ENCODE data around the gene SORCS3.

The SORCS3 gene

DNA sequence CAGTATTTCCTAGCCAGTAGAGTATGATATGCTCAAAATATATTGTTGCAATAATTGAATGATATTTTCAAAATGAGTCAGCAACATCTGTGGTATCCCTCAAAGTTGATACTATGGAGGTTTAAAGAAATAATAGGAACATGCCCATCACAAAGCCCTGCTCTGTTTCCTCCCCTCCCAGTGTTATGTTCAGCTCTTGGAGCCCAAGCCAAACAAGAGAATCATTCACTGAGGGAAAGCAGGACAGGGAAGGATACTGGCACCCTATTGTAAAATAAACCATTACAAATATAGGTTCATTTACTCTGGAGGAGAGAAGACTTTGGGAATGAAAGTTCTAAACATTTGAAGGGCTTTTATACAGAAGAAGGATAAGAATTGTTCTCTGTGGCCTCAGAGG lies 37.6 kb downstream of the SORCS3 start:
- no peak overlapping the region for H3K27ac ChIP-seq (ENCODE audit: low read depth, low read length)
- H3K9ac ChIP-seq (ENCODE audit: low read length): no peak overlapping the region
- no peaks in the 10 kb centered on the region for H3K36me3 ChIP-seq (ENCODE audit: insufficient read depth, low read length)
- no peak overlapping the region for H3K4me3 ChIP-seq (ENCODE audit: low read depth in 1 of 2, low read length in 2 of 2)
- H3K27me3 ChIP-seq (ENCODE audit: control insufficient read depth in 1 of 2, insufficient read depth in 2 of 2, low read length in 2 of 2): peaks cover 0 to 4% of the 10 kb centered on the region in 2 donors
- no peaks in the 10 kb centered on the region for H3K9me3 ChIP-seq (ENCODE audit: low read length)
- no peaks in the 10 kb centered on the region for H3K4me1 ChIP-seq (ENCODE audit: insufficient read depth, low read length)

DNA sequence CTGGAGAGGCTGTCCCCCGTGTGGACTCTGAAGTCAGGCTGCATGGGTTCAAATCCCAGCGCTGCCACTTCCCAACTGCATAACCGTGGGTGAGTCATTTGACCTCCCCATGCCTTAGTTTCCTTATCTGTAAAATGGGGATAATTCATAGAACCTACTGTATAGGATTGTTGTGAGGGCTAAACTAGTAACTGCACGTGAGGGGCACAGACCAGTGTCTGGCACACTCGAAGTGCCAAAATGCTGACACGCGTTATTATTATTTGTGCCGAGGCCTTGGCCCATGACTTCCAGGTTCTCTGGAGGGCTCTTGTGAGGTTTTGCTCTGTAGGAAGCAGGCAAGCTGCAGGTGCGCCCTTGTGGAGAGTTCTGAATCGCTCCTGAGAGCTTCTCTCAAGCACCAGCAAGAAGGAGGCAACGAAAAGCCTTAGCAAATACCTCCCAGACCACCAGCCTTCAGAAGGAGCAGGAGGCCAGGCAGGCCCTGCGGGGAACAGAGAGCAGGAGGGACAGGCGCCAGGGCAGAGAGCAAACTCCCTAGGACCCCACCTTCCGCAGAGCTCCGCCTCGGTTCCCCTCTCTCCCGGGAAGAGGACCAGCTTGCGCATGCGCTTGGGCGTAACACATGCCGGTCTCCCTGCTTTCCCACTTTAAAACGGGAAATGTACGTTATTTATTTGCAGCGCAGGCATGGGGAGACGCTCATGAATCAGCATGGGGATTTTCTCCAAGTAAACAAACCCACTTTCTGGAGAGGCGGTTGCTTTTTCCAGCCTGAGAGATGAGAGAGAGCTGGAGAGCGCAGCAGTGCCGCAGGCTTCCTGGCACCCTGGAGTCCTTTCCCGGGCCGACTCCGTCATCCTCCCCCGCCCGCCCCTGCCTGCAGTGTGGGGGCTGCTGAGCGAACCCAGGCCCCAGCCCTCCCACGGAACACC lies 39.6 kb downstream of the SORCS3 start:
- Histone ChIP-seq H3K4me3 (ENCODE audit: low read depth in 1 of 2, low read length in 2 of 2) (peak overlapping the region; percentile 31 to 50), H3K27me3 (ENCODE audit: control insufficient read depth in 1 of 2, insufficient read depth in 2 of 2, low read length in 2 of 2) (peaks cover 0 to 4% of the 10 kb centered on the region in 2 donors), H3K27ac (ENCODE audit: low read depth, low read length) (no peak overlapping the region), H3K9me3 (ENCODE audit: low read length) (no peaks in the 10 kb centered on the region), H3K9ac (ENCODE audit: low read length) (no peak overlapping the region), H3K4me1 (ENCODE audit: insufficient read depth, low read length) (no peaks in the 10 kb centered on the region), H3K36me3 (ENCODE audit: insufficient read depth, low read length) (no peaks in the 10 kb centered on the region)

DNA sequence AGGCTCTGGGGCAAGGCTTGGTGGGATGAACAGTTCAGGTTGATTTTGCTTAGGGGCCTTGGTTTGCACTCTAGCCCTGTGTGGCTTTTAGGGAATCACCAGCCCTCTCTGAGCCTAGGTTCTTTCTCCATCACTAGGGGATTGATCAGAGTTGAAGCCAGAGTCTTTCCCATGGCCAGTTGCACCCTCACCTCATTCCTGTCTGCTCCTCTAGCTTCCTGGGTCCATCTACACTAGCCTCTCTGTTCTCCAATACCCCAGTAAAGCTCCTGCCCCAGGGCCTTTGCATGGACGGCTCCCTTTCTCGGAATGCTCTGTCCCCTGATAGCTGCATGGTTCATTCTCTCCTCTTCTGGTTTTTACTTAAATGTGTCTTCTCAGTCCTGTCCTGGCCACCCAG lies 40.4 kb downstream of the SORCS3 start:
- Histone ChIP-seq H3K9me3 (ENCODE audit: low read length) (no peaks in the 10 kb centered on the region), H3K27me3 (ENCODE audit: control insufficient read depth in 1 of 2, insufficient read depth in 2 of 2, low read length in 2 of 2) (peaks cover 0 to 4% of the 10 kb centered on the region in 2 donors), H3K27ac (ENCODE audit: low read depth, low read length) (no peak overlapping the region), H3K9ac (ENCODE audit: low read length) (no peak overlapping the region), H3K4me3 (ENCODE audit: low read depth in 1 of 2, low read length in 2 of 2) (peak overlapping the region in 1 of 2 donors; percentile 50), H3K4me1 (ENCODE audit: insufficient read depth, low read length) (no peaks in the 10 kb centered on the region), H3K36me3 (ENCODE audit: insufficient read depth, low read length) (no peaks in the 10 kb centered on the region)

DNA sequence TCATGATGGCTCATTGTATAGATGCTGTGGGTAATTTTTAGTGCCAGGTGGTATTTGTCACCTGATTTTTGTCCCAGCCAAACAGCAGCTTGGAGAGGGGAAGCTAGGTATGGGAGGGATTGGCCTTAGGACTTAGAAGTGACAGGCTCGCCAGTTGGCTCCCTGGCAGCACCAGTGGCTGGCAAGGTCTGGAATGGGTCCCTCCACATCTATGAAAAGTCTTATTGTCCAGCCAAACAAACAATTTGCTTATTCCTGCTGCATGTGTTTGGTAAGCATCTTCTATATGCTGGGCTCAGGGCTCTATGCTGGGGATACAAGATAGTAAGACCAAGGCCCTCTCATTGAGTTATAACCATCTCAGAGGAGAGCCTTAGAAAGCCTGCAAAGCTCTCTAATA lies 42.5 kb downstream of the SORCS3 start:
- no peaks in the 10 kb centered on the region for H3K9me3 ChIP-seq (ENCODE audit: low read length)
- no peak overlapping the region for H3K27ac ChIP-seq (ENCODE audit: low read depth, low read length)

DNA sequence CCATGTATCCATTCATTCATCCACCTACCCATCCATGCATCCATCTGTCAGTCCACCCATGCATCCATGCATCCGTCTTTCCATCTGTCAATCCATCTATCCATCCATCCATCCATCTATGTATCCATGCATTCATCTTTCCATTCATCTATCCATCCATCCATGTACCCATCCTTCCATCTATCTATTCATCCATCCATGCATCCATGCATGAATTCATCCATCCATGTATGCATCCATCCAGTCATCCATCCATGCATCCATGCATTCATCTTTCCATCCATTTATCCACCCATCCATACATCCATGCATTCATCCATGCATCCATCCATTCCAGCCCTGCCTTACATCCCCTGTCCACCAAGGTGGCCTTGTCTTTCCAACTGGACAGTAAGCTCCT lies 45.7 kb downstream of the SORCS3 start:
- Histone ChIP-seq H3K4me1 (ENCODE audit: insufficient read depth, low read length) (no peaks in the 10 kb centered on the region), H3K4me3 (ENCODE audit: low read depth in 1 of 2, low read length in 2 of 2) (no peak overlapping the region), H3K9me3 (ENCODE audit: low read length) (no peaks in the 10 kb centered on the region)

More for the DNA sequence above, 42.5 kb downstream of the SORCS3 start:
- H3K4me1 ChIP-seq (ENCODE audit: insufficient read depth, low read length): no peaks in the 10 kb centered on the region
- no peak overlapping the region for H3K9ac ChIP-seq (ENCODE audit: low read length)
- peaks cover 0 to 4% of the 10 kb centered on the region in 2 donors for H3K27me3 ChIP-seq (ENCODE audit: control insufficient read depth in 1 of 2, insufficient read depth in 2 of 2, low read length in 2 of 2)
- no peak overlapping the region for H3K4me3 ChIP-seq (ENCODE audit: low read depth in 1 of 2, low read length in 2 of 2)
- no peaks in the 10 kb centered on the region for H3K36me3 ChIP-seq (ENCODE audit: insufficient read depth, low read length)

DNA sequence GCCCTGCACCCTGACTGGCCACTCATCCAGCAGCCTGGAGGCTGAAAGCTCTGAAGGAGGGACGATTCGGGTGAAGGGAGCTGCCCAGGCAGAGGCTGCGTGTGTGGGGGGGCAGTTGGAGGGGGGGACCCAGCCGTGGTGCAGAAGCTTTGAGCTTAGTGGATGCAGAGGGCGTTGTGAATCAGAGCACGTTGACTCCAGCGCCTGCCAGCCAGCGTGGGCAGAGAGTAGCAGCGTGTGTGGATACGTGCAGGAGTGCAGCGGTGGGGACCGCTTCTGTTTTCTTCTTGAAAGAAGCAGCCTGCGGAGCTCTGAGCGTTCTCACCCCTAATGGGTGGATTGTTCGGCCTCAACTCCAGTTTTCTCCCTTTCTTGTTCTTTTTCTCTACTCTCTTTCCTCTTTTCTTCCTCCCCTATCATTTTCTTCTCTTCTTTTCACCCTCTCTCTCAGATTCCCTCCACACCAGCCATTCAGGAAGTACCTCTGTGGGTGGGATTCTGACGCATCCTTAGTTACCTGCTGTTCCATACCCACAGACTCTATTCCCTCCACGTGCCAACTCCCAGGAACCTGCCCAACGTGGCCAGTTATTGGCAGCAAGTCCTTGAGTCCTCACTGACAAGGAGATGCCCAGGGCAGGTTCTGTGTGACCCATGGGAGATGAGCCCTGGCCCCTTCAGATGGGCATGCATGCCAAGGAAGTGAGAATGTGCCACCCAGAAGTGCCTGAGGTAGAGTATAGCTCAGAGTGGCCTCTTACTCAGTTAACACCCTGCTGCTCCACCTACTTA lies 47.4 kb downstream of the SORCS3 start:
- Histone ChIP-seq H3K27ac (ENCODE audit: low read depth, low read length) (no peak overlapping the region), H3K9ac (ENCODE audit: low read length) (no peak overlapping the region), H3K4me1 (ENCODE audit: insufficient read depth, low read length) (no peaks in the 10 kb centered on the region), H3K9me3 (ENCODE audit: low read length) (no peaks in the 10 kb centered on the region), H3K36me3 (ENCODE audit: insufficient read depth, low read length) (no peaks in the 10 kb centered on the region), H3K27me3 (ENCODE audit: control insufficient read depth in 1 of 2, insufficient read depth in 2 of 2, low read length in 2 of 2) (no peaks in the 10 kb centered on the region), H3K4me3 (ENCODE audit: low read depth in 1 of 2, low read length in 2 of 2) (no peak overlapping the region)

More for the DNA sequence above, 45.7 kb downstream of the SORCS3 start:
- no peaks in the 10 kb centered on the region for H3K27me3 ChIP-seq (ENCODE audit: control insufficient read depth in 1 of 2, insufficient read depth in 2 of 2, low read length in 2 of 2)
- no peak overlapping the region for H3K9ac ChIP-seq (ENCODE audit: low read length)
- no peak overlapping the region for H3K27ac ChIP-seq (ENCODE audit: low read depth, low read length)
- H3K36me3 ChIP-seq (ENCODE audit: insufficient read depth, low read length): no peaks in the 10 kb centered on the region

DNA sequence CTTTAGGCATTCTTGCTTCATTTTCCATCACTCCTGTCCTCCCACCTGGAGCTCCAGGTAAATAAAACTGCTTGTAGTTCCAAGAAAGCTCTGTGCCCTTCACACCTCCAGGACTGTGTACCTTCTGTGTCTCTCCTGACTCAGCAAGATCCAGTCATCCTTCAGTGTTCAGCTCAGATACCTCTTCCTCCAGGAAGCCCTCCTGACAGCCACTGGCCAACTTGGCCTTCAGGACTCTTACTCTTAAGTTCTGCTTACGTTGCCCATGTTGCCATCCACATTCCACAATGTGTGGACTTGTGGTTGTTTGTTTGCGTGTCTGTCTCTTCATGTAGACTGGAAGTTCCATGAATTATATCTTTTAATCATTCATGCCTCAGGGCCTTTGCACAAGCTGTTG lies 48.0 kb downstream of the SORCS3 start:
- Histone ChIP-seq H3K36me3 (ENCODE audit: insufficient read depth, low read length) (no peaks in the 10 kb centered on the region), H3K27ac (ENCODE audit: low read depth, low read length) (no peak overlapping the region), H3K4me3 (ENCODE audit: low read depth in 1 of 2, low read length in 2 of 2) (no peak overlapping the region), H3K9me3 (ENCODE audit: low read length) (no peaks in the 10 kb centered on the region), H3K27me3 (ENCODE audit: control insufficient read depth in 1 of 2, insufficient read depth in 2 of 2, low read length in 2 of 2) (no peaks in the 10 kb centered on the region), H3K4me1 (ENCODE audit: insufficient read depth, low read length) (no peaks in the 10 kb centered on the region), H3K9ac (ENCODE audit: low read length) (no peak overlapping the region)

DNA sequence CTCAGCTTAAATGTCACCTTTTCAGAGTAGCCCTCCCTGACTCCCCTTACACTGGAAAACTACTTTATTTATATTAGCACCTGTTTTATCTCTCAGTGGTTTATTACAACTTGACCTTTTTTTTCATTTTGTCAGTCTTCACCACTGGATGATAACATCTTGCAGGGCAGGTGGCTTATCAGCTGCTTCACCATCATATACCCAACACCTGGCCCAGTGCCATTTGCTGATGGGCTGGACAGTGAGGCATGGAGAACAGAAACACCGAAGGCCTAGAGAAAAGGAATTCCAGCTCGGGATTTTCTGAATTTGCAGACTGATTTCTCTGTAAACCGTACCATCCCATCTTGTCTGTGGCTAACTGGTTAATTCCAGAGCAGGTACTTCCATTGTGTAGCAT lies 48.5 kb downstream of the SORCS3 start:
- H3K27ac ChIP-seq (ENCODE audit: low read depth, low read length): no peak overlapping the region
- H3K9me3 ChIP-seq (ENCODE audit: low read length): no peaks in the 10 kb centered on the region
- H3K27me3 ChIP-seq (ENCODE audit: control insufficient read depth in 1 of 2, insufficient read depth in 2 of 2, low read length in 2 of 2): no peaks in the 10 kb centered on the region
- H3K4me1 ChIP-seq (ENCODE audit: insufficient read depth, low read length): no peaks in the 10 kb centered on the region
- H3K4me3 ChIP-seq (ENCODE audit: low read depth in 1 of 2, low read length in 2 of 2): no peak overlapping the region
- no peak overlapping the region for H3K9ac ChIP-seq (ENCODE audit: low read length)
- no peaks in the 10 kb centered on the region for H3K36me3 ChIP-seq (ENCODE audit: insufficient read depth, low read length)

DNA sequence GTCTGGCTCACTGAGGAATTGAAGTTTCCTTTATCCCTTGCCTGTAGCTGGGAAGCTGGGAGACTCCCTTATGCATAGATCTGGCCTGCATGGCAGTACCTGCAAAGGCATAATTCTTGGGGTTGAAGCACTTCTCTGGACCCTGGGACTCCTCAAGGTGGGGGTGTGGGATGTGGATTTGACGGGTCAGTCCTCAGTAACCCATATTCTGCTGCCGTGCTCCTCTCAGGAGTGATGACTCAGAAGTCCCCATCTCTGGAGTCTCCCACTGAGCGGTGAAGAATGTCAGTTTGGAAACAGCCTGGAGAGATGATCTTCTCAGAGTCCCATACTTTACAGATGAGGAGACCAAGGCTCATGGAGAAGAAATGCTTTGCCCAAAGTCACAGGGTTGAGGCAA lies 49.0 kb downstream of the SORCS3 start:
- no peak overlapping the region for H3K4me3 ChIP-seq (ENCODE audit: low read depth in 1 of 2, low read length in 2 of 2)
- no peaks in the 10 kb centered on the region for H3K36me3 ChIP-seq (ENCODE audit: insufficient read depth, low read length)
- no peaks in the 10 kb centered on the region for H3K27me3 ChIP-seq (ENCODE audit: control insufficient read depth in 1 of 2, insufficient read depth in 2 of 2, low read length in 2 of 2)
- no peak overlapping the region for H3K9ac ChIP-seq (ENCODE audit: low read length)
- H3K27ac ChIP-seq (ENCODE audit: low read depth, low read length): no peak overlapping the region
- H3K4me1 ChIP-seq (ENCODE audit: insufficient read depth, low read length): no peaks in the 10 kb centered on the region
- no peaks in the 10 kb centered on the region for H3K9me3 ChIP-seq (ENCODE audit: low read length)

DNA sequence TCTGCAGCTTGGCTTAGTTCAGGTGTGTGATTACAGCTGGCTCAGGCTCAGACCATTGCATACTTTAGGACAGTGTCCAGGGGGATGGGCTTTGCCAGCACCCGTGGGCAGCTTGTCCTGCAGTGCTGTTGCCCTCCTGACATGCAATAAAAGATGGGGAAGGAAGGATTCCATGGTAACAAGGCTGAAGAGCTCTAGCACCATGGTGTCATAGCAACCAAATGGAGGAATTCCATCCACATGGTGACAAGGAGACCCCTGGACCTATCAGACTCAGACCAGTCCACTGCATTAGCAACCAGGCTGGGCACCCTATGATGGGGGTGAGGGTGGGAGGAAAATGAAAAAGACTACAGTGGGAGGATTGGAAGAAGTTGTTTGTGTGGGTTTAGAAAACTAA lies 49.9 kb downstream of the SORCS3 start:
- Histone ChIP-seq H3K9ac (ENCODE audit: low read length) (no peak overlapping the region), H3K4me3 (ENCODE audit: low read depth in 1 of 2, low read length in 2 of 2) (no peak overlapping the region), H3K27ac (ENCODE audit: low read depth, low read length) (no peak overlapping the region), H3K4me1 (ENCODE audit: insufficient read depth, low read length) (no peaks in the 10 kb centered on the region), H3K36me3 (ENCODE audit: insufficient read depth, low read length) (no peaks in the 10 kb centered on the region), H3K27me3 (ENCODE audit: control insufficient read depth in 1 of 2, insufficient read depth in 2 of 2, low read length in 2 of 2) (no peaks in the 10 kb centered on the region), H3K9me3 (ENCODE audit: low read length) (no peaks in the 10 kb centered on the region)

DNA sequence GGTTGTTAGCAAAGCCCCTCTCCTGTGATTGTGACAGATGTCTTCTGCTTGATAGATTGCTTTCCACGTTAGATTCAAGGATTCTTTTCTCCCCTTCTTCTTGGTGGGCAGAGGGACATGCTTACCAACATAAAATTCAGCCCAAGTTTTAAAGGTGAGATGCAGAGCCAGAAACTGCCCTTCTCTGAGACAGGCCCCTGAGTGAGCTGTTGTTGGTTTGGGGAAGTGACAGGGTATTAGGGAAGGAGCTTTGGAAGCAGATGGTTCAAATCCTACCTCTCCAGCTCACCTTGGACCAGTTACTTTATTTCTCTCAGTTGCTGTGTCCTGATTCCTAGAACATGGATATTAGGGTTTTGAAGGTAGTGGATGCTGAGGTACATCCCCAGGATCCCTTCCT lies 53.0 kb downstream of the SORCS3 start:
- H3K9me3 ChIP-seq (ENCODE audit: low read length): no peaks in the 10 kb centered on the region

More for the DNA sequence above, 53.0 kb downstream of the SORCS3 start:
- Histone ChIP-seq H3K27ac (ENCODE audit: low read depth, low read length) (no peak overlapping the region), H3K9ac (ENCODE audit: low read length) (no peak overlapping the region), H3K27me3 (ENCODE audit: control insufficient read depth in 1 of 2, insufficient read depth in 2 of 2, low read length in 2 of 2) (no peaks in the 10 kb centered on the region), H3K36me3 (ENCODE audit: insufficient read depth, low read length) (no peaks in the 10 kb centered on the region), H3K4me3 (ENCODE audit: low read depth in 1 of 2, low read length in 2 of 2) (no peak overlapping the region), H3K4me1 (ENCODE audit: insufficient read depth, low read length) (no peaks in the 10 kb centered on the region)

Measured in muscle layer of colon (tissue), 2 donors.